HG02943 (cell line): ENCODE measurements around the gene CCDC175.

Experiments used
- ATAC-seq: cut with Tn5 transposase; IDR thresholded peaks from one replicate; pipeline ENCODE4 v1.9.1; 2021; ENCODE audit warnings: mild to moderate bottlenecking, low read depth, moderate library complexity; ENCODE audit not compliant: unreplicated experiment

Gene CCDC175

DNA sequence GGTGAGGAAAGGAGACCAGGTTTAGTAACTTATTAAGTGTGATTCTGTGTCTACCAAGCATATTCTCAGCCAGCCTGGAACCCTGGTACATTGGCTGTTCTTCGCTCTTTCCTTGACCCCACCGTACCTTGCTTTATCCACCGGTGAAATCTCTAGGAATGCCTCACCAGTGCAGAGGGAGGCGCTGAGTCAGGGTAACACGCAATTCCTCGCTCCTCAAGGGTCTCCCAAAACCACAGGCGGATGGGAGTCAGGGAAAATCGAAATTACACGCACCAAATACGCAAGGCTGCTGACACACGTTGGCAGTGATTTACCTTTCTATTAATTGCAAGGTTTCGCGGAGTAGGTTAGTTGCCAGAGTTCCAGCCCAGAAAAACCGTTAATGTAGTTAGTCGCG, 93.2 kb downstream of the CCDC175 start:
- ATAC-seq, result no peak

DNA sequence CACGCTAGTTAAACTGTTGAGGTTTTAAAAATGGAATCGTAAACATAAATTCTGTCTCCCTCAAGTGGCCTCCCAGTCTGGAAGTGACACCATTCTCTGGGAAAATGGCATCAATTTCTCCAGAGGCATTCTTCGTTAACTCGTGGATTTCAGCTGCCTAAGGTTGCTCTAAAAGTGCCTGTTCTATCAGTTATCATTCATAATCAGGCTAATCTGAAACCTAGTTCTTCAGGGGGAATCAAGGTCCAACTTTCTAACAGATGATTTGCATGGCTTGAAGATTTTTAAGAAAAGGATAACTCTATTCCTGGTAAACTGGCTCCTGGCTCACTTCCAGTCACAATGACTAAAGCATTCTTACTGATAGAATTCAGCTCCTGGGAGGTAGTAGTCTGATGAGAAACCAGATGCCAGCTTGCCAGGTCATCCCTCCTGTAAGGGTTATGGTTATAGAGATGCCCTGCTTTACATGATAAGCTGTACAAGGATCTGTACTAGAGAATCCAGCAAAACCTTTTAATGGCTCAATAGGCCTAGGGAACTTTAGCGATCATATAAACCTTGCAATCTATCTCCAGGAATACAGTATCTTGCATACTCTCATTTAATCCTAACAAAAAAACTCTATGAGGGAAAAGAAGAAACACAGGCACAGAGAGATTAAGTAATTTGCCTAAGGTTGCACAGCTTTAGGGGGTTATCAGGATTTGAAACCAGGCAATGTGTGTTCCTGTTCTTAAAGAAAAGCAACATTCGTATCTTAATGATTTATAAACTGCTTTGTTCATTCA, 93.9 kb downstream of the CCDC175 start:
- no peak for ATAC-seq

GRCh38 chr14:59481871-59482540, 94.6 kb downstream of the CCDC175 start:
- ATAC-seq, result no peak

- ATAC-seq, result no peak
These were observed 95.2 kb downstream of the CCDC175 start for GRCh38 chr14:59481407-59481806.

GRCh38 chr14:59480166-59480565, 96.4 kb downstream of the CCDC175 start:
- no peak for ATAC-seq

DNA sequence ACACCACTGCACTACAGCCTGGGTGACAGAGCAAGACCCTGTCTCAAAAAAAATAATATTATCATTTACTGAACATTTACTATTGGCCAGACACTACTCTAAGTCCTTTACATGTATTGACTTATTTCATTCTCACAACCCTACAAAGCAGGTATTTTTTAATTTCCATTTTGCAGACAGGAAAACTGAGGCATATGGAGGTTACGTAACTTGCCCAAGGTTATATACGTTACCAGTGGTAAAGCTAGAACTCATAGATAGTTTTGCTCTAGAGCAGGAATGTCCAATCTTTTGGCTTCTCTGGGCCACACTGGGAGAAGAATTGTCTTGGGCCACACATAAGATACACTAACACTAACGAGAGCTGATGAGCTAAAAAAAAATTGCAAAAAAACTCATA, 98.1 kb downstream of the CCDC175 start:
- no peak for ATAC-seq

- ATAC-seq, result no peak
These were observed 100.9 kb downstream of the CCDC175 start for GRCh38 chr14:59475709-59476108.

GRCh38 chr14:59474172-59474571, 102.4 kb downstream of the CCDC175 start:
- no peak for ATAC-seq

DNA sequence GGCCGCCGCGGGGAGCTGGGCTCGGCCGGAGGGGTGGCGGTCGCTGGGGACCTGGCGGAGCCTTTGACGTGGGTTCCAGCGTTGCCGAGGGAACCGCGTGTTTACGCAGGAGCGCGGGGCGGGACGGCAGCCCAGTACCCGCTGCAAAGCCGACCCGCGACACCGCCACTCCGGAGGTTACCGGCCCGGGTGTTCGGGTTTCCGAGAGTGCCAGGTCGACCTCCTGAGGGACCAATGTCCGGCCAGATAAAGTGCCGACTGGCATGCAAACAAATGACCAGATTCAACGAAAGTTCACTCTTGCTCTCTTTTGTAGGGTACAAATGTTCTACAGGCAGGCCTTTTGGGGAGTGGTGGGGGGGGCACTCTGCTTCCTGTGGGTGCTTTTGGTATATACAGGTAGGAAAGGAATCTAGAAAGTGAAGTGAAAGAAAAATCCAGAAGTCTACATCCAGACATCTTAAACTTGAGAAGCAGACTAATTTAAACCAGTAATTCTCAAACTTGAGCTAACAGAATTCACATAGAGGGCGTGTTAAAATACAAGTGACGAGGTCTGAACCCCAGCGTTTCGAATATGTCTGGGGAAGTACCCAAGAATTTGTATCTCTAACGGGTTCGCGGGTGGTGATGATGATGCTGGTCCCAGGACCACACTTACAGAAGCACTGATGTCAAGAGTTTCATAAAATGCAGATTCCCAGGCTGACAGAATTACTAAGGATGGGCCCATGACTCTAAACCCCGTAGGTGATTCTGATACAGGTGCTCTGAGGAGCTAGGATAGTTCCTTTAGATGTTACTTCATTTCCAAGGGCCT, 111.1 kb downstream of the CCDC175 start, which contains the start of gene GPR135:
Gene GPR135, minus strand, starts transcription at position 65 of the 820 bp plus-strand sequence. CDS start 154 bp downstream, outside the sequence.
- ATAC-seq, result peak; percentile 29

- peak; percentile 50 for ATAC-seq
These were observed 111.9 kb downstream of the CCDC175 start for GRCh38 chr14:59464486-59465315.

DNA sequence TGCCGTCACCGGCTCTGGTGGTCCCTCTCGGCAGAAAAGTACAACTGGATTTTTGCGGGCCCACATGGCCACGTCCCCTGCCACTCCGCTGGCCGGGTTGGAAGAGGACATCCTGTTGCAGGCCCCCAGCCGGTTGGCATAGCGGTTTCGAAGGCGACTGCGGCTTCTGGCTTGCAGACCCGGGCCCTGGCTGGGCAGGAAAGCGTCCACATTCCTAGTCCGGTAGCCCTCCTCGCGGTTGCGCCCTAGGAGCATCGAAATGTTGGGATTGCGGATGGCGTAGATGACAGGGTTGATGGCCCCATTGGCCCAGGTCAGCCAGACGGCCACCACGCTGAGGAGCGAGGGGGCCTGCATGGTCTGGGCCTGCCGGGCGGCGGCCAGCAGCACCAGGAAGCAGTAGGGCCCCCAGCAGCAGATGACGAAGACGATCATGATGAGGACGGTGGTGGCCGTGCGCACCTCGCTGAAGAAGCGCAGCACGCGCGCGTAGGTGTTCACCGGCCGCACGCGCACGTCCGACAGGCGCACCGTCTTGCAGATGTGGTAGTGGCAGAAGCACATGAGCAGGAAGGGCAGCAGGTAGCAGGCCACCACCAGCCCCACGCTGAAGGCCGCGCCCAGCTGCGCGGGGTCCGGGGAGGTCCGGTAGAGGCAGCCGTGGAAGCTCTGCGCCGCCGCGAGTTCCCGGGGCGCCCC, 112.7 kb downstream of the CCDC175 start:
- peak; percentile 48 for ATAC-seq

GRCh38 chr14:59461891-59462290, 114.7 kb downstream of the CCDC175 start:
- ATAC-seq, result no peak

DNA sequence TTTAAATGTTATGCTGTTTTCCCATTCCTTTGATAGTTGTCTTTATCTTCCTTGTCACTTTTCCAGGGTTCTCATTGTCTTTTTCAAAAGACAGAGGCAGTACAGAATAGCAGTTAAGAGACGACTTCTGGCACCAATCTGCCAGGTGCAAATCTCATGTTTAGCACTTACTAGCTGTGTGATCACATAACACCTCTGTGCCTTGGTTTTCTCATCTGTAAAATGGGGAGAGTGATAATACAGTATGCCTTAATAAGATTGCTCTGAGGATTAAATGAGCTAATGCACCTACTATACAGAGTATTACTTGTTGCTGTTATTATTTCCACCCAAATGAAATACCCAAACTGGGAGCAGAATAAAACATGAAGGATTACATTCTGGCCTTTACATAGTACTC, 116.2 kb downstream of the CCDC175 start:
- ATAC-seq, result no peak

DNA sequence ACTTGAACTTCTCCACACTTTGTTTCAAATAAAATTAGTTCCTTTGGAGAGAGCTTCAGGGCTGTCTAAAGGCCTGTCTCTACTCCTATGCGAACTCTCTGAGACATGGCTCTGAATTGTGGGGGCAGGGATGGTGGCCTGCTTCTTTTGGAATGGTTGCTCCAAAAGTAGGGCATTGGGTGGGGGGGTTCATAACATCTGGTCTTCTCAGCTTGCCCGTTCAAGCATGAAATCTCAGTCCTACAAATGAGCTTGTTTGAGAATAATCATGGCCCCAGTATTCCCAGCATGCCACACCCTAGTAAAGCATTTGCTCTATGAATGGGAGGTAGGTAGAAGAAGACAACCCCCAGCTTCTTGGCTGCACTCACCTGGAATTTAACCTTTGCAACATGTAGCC, 118.1 kb downstream of the CCDC175 start:
- ATAC-seq, result no peak

GRCh38 chr14:59455411-59455810, 121.2 kb downstream of the CCDC175 start:
- no peak for ATAC-seq
